ENCODE data around the gene HSD17B4. TPM values are rescaled to one million over a fixed set of nuclear protein-coding genes. Genes with fewer than 3 reads are reported as not detected.

Gene HSD17B4
- total RNA-seq, 1 experiment from 2014 or later = 269 TPM

- H3K9me3 ChIP-seq (ENCODE audit: control insufficient read depth, low read depth, low read length) = no peaks in the 10 kb centered on the region
- no peak overlapping the region for H2BK120ac ChIP-seq (ENCODE audit: low read depth, low read length, poor library complexity, severe bottlenecking)
- TF ChIP-seq CTCF (conservative IDR thresholded peaks at IDR 0.05) = no peak
- Mint-ChIP-seq H3K4me3 (no peak overlapping the region), H3K27ac (peak overlapping the region in 2 of 3 experiments; percentile 59 to 64; a peak in 2 of 7 replicates), H3K27me3 (ENCODE audit: low read depth) (no peaks in the 10 kb centered on the region), H3K9me3 (no peaks in the 10 kb centered on the region), H3K4me1 (peaks cover 44 to 45% of the 10 kb centered on the region in 2 experiments), H3K36me3 (ENCODE audit: insufficient read depth in 1 of 3, low read depth in 3 of 3) (peaks cover 7 to 33% (median 21%) of the 10 kb centered on the region in 3 experiments; a peak in 6 of 7 replicates)
- H4K8ac ChIP-seq (replicated peaks; ENCODE audit: insufficient read length, low read depth, low read length) = no peak overlapping the region
- no peak overlapping the region for H3K9ac ChIP-seq (ENCODE audit: extremely low read depth, insufficient read length, low read length)
- H2BK5ac ChIP-seq (ENCODE audit: insufficient read length, low read length) = no peak overlapping the region
- H2AFZ ChIP-seq (ENCODE audit: low read length) = no peak overlapping the region
- no peak for DNase-seq
- no peak overlapping the region for H3K56ac ChIP-seq (ENCODE audit: insufficient read length, low read depth, low read length)
- no peak overlapping the region for H3K18ac ChIP-seq (ENCODE audit: insufficient read length, low read depth, low read length)
- no peaks in the 10 kb centered on the region for H4K20me1 ChIP-seq (ENCODE audit: control insufficient read depth, insufficient read depth, insufficient read length)
- no CpG with 5 or more reads among the region's 1 CpG for WGBS (ENCODE audit: extremely low coverage, insufficient read length, low lambda C conversion rate)
- H3K27me3 ChIP-seq (ENCODE audit: insufficient read depth, low read length) = no peaks in the 10 kb centered on the region
- H4K91ac ChIP-seq (ENCODE audit: insufficient read length, low read depth, low read length) = no peak overlapping the region
- no peak overlapping the region for H4K5ac ChIP-seq (ENCODE audit: insufficient read length, low read depth, low read length)
- H2BK20ac ChIP-seq (ENCODE audit: low read depth, low read length, poor library complexity, severe bottlenecking) = no peak overlapping the region
- H3K14ac ChIP-seq (ENCODE audit: insufficient read depth, low read length) = no peak overlapping the region
- no peak overlapping the region for H3K27ac ChIP-seq (ENCODE audit: insufficient read length, low read depth, low read length)
- no peak overlapping the region for H3K23ac ChIP-seq (ENCODE audit: insufficient read length, low read depth, low read length)
- H2AK5ac ChIP-seq (ENCODE audit: insufficient read length, low read length) = no peak overlapping the region
- peaks cover 3% of the 10 kb centered on the region; the same call in 1 of the 2 replicates for H3K4me1 ChIP-seq (ENCODE audit: insufficient read depth, low read length)
- no peak overlapping the region for H2BK15ac ChIP-seq (ENCODE audit: low read depth, low read length)
- no peak overlapping the region for H3T11ph ChIP-seq (ENCODE audit: low read length)
- H3K79me1 ChIP-seq (ENCODE audit: insufficient read depth, low read depth, low read length, poor library complexity, severe bottlenecking) = no peaks in the 10 kb centered on the region
- no peak overlapping the region for H3K4me2 ChIP-seq (ENCODE audit: insufficient read depth, insufficient read length, low read length)
- no peaks in the 10 kb centered on the region for H3K23me2 ChIP-seq (ENCODE audit: insufficient read length, low read depth, low read length, poor library complexity, severe bottlenecking)
- H3K79me2 ChIP-seq (ENCODE audit: insufficient read depth, low read length) = no peaks in the 10 kb centered on the region
- H3K4ac ChIP-seq (ENCODE audit: low read depth, low read length) = no peak overlapping the region
- no peak overlapping the region for H2BK12ac ChIP-seq (ENCODE audit: insufficient read length, low read depth, low read length)
These were observed 30.9 kb downstream of the HSD17B4 start for GRCh38 chr5:119483155-119483554.

All from H9 (cell line).